ENCODE results near the gene LANCL3.

The LANCL3 gene

GRCh38 chrX:37684973-37685372 is 113.5 kb downstream of the LANCL3 start:
- DNase-seq, result peak; percentile 14

- DNase-seq, result peak; percentile 33
These were observed 114.2 kb downstream of the LANCL3 start, which contains the start of gene XK for GRCh38 chrX:37685381-37686359. Gene XK, plus strand, starts transcription at chrX:37685791. Its CDS starts 171 bp downstream, at chrX:37685962.

- DNase-seq, result peak; percentile 3
These were observed 115.0 kb downstream of the LANCL3 start for GRCh38 chrX:37686369-37686995.

- DNase-seq, result no peak
These were observed 115.5 kb downstream of the LANCL3 start for GRCh38 chrX:37686996-37687395.

GRCh38 chrX:37690119-37690518 is 118.7 kb downstream of the LANCL3 start:
- no peak for DNase-seq

GRCh38 chrX:37692918-37693317 is 121.5 kb downstream of the LANCL3 start:
- no peak for DNase-seq

GRCh38 chrX:37697169-37697760 is 125.8 kb downstream of the LANCL3 start:
- DNase-seq, result no peak

GRCh38 chrX:37701588-37701987 is 130.1 kb downstream of the LANCL3 start:
- DNase-seq, result no peak

GRCh38 chrX:37711991-37712390 is 140.5 kb downstream of the LANCL3 start:
- no peak for DNase-seq

GRCh38 chrX:37712458-37712857 is 141.0 kb downstream of the LANCL3 start:
- no peak for DNase-seq

GRCh38 chrX:37714479-37714878 is 143.0 kb downstream of the LANCL3 start:
- DNase-seq, result no peak

- no peak for DNase-seq
These were observed 145.1 kb downstream of the LANCL3 start for GRCh38 chrX:37716602-37717001.

- no peak for DNase-seq
These were observed 146.2 kb downstream of the LANCL3 start for GRCh38 chrX:37717708-37718107.

- no peak for DNase-seq
These were observed 151.1 kb downstream of the LANCL3 start for GRCh38 chrX:37722595-37722994.

GRCh38 chrX:37726346-37726745 is 154.9 kb downstream of the LANCL3 start:
- DNase-seq, result no peak

All from SHP77 treated with DMSO at 0.1 percent for 48 hours (cell line).